GM21786 (cell line): ENCODE measurements around the gene ARPIN.

ENCODE experiments used
- ATAC-seq: cut with Tn5 transposase; IDR thresholded peaks from one replicate; pipeline ENCODE4 v1.9.1; 2021; ENCODE audit not compliant: unreplicated experiment

ARPIN gene

DNA sequence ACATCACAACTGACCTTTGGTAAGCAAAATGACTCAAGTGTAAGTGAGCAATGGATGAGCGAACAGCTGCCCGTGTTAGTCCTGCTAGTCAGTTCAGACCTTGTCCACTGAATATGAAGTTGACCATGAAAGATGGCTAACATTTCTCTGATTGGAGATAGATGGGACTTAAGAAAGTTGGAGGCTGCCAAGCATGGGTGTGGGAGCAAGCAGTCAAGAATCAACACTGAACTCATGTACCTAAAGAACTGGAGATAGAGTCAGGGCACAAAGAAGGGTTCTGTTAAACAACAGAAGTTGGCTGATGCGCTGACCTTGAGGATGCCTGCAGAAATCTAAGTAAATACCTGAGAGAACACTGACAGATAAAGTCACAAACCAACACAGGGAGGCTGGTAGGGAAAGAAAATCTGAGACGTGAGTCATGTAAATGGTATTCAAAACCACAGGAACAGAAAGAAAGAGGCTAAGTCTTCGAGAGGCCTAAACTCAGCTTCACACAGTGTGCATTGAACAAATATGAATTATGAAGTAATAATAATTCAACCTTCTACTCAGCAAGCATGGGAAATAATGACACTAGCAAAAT lies 67.4 kb downstream of the ARPIN start:
- ATAC-seq, result no peak
